Liver (tissue), 9 donors: ENCODE measurements around the gene CYP1A2. TPM values are rescaled to one million over a fixed set of nuclear protein-coding genes. Genes with fewer than 3 reads are reported as not detected.

Experiments
- DNase-seq: peaks from one replicate; pipeline ENCODE4 v3.0.0-alpha.2; 2017; ENCODE audit warnings: low spot score
- H3K27ac ChIP-seq, 2 donors: one replicate each; pipeline ENCODE4 v1.7.0; 2013; ENCODE audit warnings: inconsistent platforms in 2 of 2, low read length in 2 of 2, control low read depth in 1 of 2, low read depth in 1 of 2, mild to moderate bottlenecking in 1 of 2
- H3K27me3 ChIP-seq, 4 donors: one replicate each; pipeline versions ENCODE4 v1.6.1 to v1.7.0; 2013; ENCODE audit warnings: low read length in 3 of 4, inconsistent platforms in 1 of 4, mild to moderate bottlenecking in 1 of 4, moderate library complexity in 1 of 4; ENCODE audit not compliant: control insufficient read depth in 4 of 4, insufficient read depth in 4 of 4
- H3K36me3 ChIP-seq, 4 donors: one replicate each; pipeline versions ENCODE4 v1.6.1 to v1.7.0; 2013; ENCODE audit warnings: low read length in 3 of 4, mild to moderate bottlenecking in 3 of 4, low read depth in 1 of 4, moderate library complexity in 1 of 4; ENCODE audit not compliant: control insufficient read depth in 4 of 4, insufficient read depth in 3 of 4
- H3K4me1 ChIP-seq, 4 donors: one replicate each; pipeline versions ENCODE4 v1.6.1 to v1.7.0; 2013; ENCODE audit warnings: low read length in 3 of 4, mild to moderate bottlenecking in 3 of 4, moderate library complexity in 1 of 4; ENCODE audit not compliant: control insufficient read depth in 4 of 4, insufficient read depth in 4 of 4
- H3K4me3 ChIP-seq, 3 donors: one replicate each; pipeline versions ENCODE4 v1.6.1 to v1.7.0; 2013; ENCODE audit warnings: low read length in 3 of 3, control low read depth in 1 of 3, low read depth in 1 of 3, mild to moderate bottlenecking in 1 of 3
- H3K9ac ChIP-seq, 2 donors: one replicate each; pipeline ENCODE4 v1.7.0; 2013; ENCODE audit warnings: low read length in 2 of 2, mild to moderate bottlenecking in 2 of 2, moderate library complexity in 2 of 2, control low read depth in 1 of 2, low read depth in 1 of 2
- H3K9me3 ChIP-seq, 4 donors: one replicate each; pipeline versions ENCODE4 v1.6.1 to v1.7.0; 2013; ENCODE audit warnings: low read length in 3 of 4; ENCODE audit not compliant: control insufficient read depth in 4 of 4
- ATF3 ChIP-seq: IDR thresholded peaks from 2 replicates; pipeline ENCODE4 v1.6.1; 2016; ENCODE audit warnings: antibody characterized with exemption
- EGR1 ChIP-seq, 2 donors: IDR thresholded peaks; 2 replicates each; pipeline ENCODE4 v1.6.1; 2016 to 2018; ENCODE audit warnings: antibody characterized with exemption in 2 of 2, low read depth in 2 of 2
- FOXA1 ChIP-seq: IDR thresholded peaks from 2 replicates; pipeline ENCODE4 v1.6.1; 2016; ENCODE audit warnings: antibody characterized with exemption
- FOXA2 ChIP-seq: IDR thresholded peaks from 2 replicates; pipeline ENCODE4 v1.6.1; 2016; ENCODE audit warnings: antibody characterized with exemption
- GABPA ChIP-seq, 2 donors: IDR thresholded peaks in 1 of 2; conservative IDR thresholded peaks in 1 of 2; 2 replicates each; pipeline ENCODE4 v1.6.1; 2016; ENCODE audit warnings: antibody characterized with exemption in 2 of 2, mild to moderate bottlenecking in 1 of 2, moderate library complexity in 1 of 2
- HNF4A ChIP-seq, 2 donors: conservative IDR thresholded peaks; 2 replicates each; pipeline ENCODE4 v1.6.1; 2016; ENCODE audit warnings: antibody characterized with exemption in 2 of 2, mild to moderate bottlenecking in 2 of 2
- HNF4G ChIP-seq: IDR thresholded peaks from 2 replicates; pipeline ENCODE4 v1.6.1; 2016; ENCODE audit warnings: antibody characterized with exemption
- JUND ChIP-seq, 2 donors: IDR thresholded peaks; 2 replicates each; pipeline ENCODE4 v1.6.1; 2016; ENCODE audit warnings: antibody characterized with exemption in 2 of 2
- NR2F2 ChIP-seq: IDR thresholded peaks from 2 replicates; pipeline ENCODE4 v1.6.1; 2016; ENCODE audit warnings: antibody characterized with exemption
- RAD21 ChIP-seq, 2 donors: IDR thresholded peaks; 2 replicates each; pipeline ENCODE4 v1.6.1; 2016; ENCODE audit warnings: antibody characterized with exemption in 2 of 2, mild to moderate bottlenecking in 2 of 2
- RXRA ChIP-seq, 2 donors: IDR thresholded peaks; 2 replicates each; pipeline ENCODE4 v1.6.1; 2017 to 2018; ENCODE audit warnings: antibody characterized with exemption in 2 of 2, mild to moderate bottlenecking in 1 of 2
- SP1 ChIP-seq: IDR thresholded peaks from 2 replicates; pipeline ENCODE4 v1.6.1; 2018; ENCODE audit warnings: antibody characterized with exemption, mild to moderate bottlenecking
- TAF1 ChIP-seq: conservative IDR thresholded peaks from 2 replicates; pipeline ENCODE4 v1.6.1; 2016; ENCODE audit warnings: antibody characterized with exemption, mild to moderate bottlenecking
- YY1 ChIP-seq: IDR thresholded peaks from 2 replicates; pipeline ENCODE4 v1.6.1; 2016; ENCODE audit warnings: antibody characterized with exemption, mild to moderate bottlenecking
- WGBS: extraction: QIAGEN DNeasy Blood & Tissue Kit; methylation state at CpG from one replicate; pipeline ENCODE4 v1.1.7; 2013; 5-methylcytosine and 5-hydroxymethylcytosine counted together
- polyA plus RNA-seq, 2 donors: library from polyadenylated mRNA; stranded (reverse) in 1 of 2; unstranded in 1 of 2; fragments of 200-250 nt in 1 of 2; fragments of >200 nt in 1 of 2; fragmentation: Nextera tagmentation in 1 of 2; extraction: Ambion mirVana in 1 of 2; gene quantifications; one replicate each; pipeline versions ENCODE4 v1.2.1 to v1.2.3, GENCODE V29; 2013 to 2015
- total RNA-seq, 2 donors: library from RNA; depleted of rRNA; stranded (reverse); fragments of >200 nt; gene quantifications; one replicate each; pipeline ENCODE4 v1.2.3, GENCODE V29; 2014
- TF ChIP-seq, protein P1 (sequence below): IDR thresholded peaks from 2 replicates; pipeline ENCODE4 v1.6.1; 2016; ENCODE audit warnings: antibody characterized with exemption
- TF ChIP-seq, protein P2 (sequence below): IDR thresholded peaks from 2 replicates; pipeline ENCODE4 v1.6.1; 2016; ENCODE audit warnings: antibody characterized with exemption, mild to moderate bottlenecking
- TF ChIP-seq, protein P3 (sequence below): IDR thresholded peaks from 2 replicates; pipeline ENCODE4 v1.6.1; 2016; ENCODE audit warnings: antibody characterized with exemption
- TF ChIP-seq, protein P4 (sequence below): fragments of 150-350 bp; IDR thresholded peaks from 2 replicates; pipeline ENCODE4 v1.5.1; 2017; ENCODE audit warnings: improper control_type of control experiment, low read depth, low read length; ENCODE audit not compliant: missing input control
- donor health status: healthy.
- donor health status: healthy.
- donor health status: healthy.
- donor health status: healthy.
- donor health status: healthy.

Gene CYP1A2
- total and polyA plus RNA-seq, 4 donors = 21.8 to 32.5 (median 31.7) TPM; not detected in 1

DNA sequence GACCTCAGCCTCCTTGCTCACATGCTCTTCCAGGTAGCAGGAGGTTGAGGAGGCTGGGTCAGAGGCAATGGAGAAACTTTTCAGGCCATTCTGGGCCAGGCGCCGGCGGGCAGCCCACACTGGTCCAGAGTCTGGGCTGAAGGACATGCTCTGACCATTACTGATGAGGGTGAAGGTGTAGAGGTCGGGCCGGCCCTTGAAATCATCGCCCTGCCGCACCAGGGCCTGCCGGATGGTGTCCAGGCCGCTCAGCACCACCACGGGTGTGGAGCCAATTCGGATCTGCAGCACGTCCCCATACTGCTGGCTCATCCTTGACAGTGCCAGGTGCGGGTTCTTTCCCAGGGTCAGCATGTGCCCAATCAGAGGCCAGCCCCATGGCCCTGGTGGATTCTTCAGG lies 26.1 kb upstream of the CYP1A2 start (continued):
- TF ChIP-seq, protein P1, sequence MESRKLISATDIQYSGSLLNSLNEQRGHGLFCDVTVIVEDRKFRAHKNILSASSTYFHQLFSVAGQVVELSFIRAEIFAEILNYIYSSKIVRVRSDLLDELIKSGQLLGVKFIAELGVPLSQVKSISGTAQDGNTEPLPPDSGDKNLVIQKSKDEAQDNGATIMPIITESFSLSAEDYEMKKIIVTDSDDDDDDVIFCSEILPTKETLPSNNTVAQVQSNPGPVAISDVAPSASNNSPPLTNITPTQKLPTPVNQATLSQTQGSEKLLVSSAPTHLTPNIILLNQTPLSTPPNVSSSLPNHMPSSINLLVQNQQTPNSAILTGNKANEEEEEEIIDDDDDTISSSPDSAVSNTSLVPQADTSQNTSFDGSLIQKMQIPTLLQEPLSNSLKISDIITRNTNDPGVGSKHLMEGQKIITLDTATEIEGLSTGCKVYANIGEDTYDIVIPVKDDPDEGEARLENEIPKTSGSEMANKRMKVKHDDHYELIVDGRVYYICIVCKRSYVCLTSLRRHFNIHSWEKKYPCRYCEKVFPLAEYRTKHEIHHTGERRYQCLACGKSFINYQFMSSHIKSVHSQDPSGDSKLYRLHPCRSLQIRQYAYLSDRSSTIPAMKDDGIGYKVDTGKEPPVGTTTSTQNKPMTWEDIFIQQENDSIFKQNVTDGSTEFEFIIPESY = no peak
- TF ChIP-seq YY1 = no peak
- TF ChIP-seq RXRA (IDR thresholded peaks at IDR 0.05) = no peak
- TF ChIP-seq NR2F2 = no peak

DNA sequence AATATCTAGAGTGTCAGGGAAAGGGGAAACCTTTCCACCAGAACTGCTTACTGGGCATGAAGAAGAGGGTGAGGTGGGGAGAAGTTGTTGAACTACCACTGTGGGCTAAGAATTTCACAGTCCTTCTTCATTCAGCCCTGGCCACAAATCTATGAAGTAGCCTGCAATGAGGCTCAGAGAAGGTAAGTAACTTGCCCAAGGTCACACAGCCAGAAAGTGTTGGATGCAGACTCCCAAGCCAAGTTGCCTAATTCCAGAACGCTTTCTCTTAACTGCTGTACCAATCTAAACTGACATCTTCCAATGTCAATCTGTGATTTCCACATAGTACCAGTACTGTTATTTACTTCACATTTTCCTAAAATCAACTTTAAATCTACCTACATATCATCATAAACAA lies 25.5 kb upstream of the CYP1A2 start:
- no peak overlapping the region for H3K9ac ChIP-seq
- H3K36me3 ChIP-seq = no peaks in the 10 kb centered on the region
- no peaks in the 10 kb centered on the region for H3K27me3 ChIP-seq
- no peak overlapping the region for H3K4me3 ChIP-seq
- no peaks in the 10 kb centered on the region for H3K9me3 ChIP-seq
- no peak for DNase-seq
- peaks cover 3 to 28% (median 23%) of the 10 kb centered on the region in 4 donors for H3K4me1 ChIP-seq
- H3K27ac ChIP-seq = no peak overlapping the region
- TF ChIP-seq NR2F2 = no peak
- TF ChIP-seq HNF4G = no peak
- TF ChIP-seq YY1 = no peak
- WGBS = 37% methylated on average over 1 of the region's 1 CpG

- Histone ChIP-seq H3K36me3 (no peaks in the 10 kb centered on the region), H3K4me3 (no peak overlapping the region), H3K9ac (no peak overlapping the region), H3K9me3 (no peaks in the 10 kb centered on the region), H3K4me1 (peaks cover 3 to 28% (median 23%) of the 10 kb centered on the region in 4 donors), H3K27ac (no peak overlapping the region), H3K27me3 (no peaks in the 10 kb centered on the region)
- WGBS = 60% methylated on average over 1 of the region's 1 CpG
- TF ChIP-seq TAF1 (no peak), EGR1 (IDR thresholded peaks at IDR 0.05; ENCODE audit: low read depth in 2 of 2) (peak in 1 of 2 donors; percentile 32), SP1 (peak; percentile 59), FOXA1 (no peak), RXRA (IDR thresholded peaks at IDR 0.05) (peak; percentile 52 to 67), FOXA2 (no peak), NR2F2 (peak; percentile 38), YY1 (peak; percentile 65), ATF3 (no peak), RAD21 (IDR thresholded peaks at IDR 0.05) (peak in 1 of 2 donors; percentile 11), HNF4G (no peak), HNF4A (conservative IDR thresholded peaks at IDR 0.05) (peak in 1 of 2 donors; percentile 24), JUND (IDR thresholded peaks at IDR 0.05) (no peak), GABPA (IDR thresholded peaks at IDR 0.05 in 1 of 2, conservative IDR thresholded peaks at IDR 0.05 in 1 of 2) (peak in 1 of 2 donors; percentile 58)
- TF ChIP-seq, protein P2, sequence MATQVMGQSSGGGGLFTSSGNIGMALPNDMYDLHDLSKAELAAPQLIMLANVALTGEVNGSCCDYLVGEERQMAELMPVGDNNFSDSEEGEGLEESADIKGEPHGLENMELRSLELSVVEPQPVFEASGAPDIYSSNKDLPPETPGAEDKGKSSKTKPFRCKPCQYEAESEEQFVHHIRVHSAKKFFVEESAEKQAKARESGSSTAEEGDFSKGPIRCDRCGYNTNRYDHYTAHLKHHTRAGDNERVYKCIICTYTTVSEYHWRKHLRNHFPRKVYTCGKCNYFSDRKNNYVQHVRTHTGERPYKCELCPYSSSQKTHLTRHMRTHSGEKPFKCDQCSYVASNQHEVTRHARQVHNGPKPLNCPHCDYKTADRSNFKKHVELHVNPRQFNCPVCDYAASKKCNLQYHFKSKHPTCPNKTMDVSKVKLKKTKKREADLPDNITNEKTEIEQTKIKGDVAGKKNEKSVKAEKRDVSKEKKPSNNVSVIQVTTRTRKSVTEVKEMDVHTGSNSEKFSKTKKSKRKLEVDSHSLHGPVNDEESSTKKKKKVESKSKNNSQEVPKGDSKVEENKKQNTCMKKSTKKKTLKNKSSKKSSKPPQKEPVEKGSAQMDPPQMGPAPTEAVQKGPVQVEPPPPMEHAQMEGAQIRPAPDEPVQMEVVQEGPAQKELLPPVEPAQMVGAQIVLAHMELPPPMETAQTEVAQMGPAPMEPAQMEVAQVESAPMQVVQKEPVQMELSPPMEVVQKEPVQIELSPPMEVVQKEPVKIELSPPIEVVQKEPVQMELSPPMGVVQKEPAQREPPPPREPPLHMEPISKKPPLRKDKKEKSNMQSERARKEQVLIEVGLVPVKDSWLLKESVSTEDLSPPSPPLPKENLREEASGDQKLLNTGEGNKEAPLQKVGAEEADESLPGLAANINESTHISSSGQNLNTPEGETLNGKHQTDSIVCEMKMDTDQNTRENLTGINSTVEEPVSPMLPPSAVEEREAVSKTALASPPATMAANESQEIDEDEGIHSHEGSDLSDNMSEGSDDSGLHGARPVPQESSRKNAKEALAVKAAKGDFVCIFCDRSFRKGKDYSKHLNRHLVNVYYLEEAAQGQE = no peak
- TF ChIP-seq, protein P3, sequence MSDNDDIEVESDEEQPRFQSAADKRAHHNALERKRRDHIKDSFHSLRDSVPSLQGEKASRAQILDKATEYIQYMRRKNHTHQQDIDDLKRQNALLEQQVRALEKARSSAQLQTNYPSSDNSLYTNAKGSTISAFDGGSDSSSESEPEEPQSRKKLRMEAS = no peak
- TF ChIP-seq, protein P4, sequence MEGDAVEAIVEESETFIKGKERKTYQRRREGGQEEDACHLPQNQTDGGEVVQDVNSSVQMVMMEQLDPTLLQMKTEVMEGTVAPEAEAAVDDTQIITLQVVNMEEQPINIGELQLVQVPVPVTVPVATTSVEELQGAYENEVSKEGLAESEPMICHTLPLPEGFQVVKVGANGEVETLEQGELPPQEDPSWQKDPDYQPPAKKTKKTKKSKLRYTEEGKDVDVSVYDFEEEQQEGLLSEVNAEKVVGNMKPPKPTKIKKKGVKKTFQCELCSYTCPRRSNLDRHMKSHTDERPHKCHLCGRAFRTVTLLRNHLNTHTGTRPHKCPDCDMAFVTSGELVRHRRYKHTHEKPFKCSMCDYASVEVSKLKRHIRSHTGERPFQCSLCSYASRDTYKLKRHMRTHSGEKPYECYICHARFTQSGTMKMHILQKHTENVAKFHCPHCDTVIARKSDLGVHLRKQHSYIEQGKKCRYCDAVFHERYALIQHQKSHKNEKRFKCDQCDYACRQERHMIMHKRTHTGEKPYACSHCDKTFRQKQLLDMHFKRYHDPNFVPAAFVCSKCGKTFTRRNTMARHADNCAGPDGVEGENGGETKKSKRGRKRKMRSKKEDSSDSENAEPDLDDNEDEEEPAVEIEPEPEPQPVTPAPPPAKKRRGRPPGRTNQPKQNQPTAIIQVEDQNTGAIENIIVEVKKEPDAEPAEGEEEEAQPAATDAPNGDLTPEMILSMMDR = no peak
- TF ChIP-seq, protein P1 = no peak
- DNase-seq = no peak
Observed at GRCh38 chr15:74723754-74724334, 24.8 kb upstream of the CYP1A2 start.
